Keratinocyte (primary cell): ENCODE measurements around the gene IER5. TPM values are rescaled to one million over a fixed set of nuclear protein-coding genes. Genes with fewer than 3 reads are reported as not detected.

Experiments used
- DNase-seq: peaks from one replicate; pipeline ENCODE4 v3.0.0-alpha.2; 2011; ENCODE audit warnings: low read depth, missing footprints, low spot score
- FAIRE-seq: peaks from 2 replicates; lab custom pipeline; 2011; peaks lifted over from hg19 to GRCh38; lab: Jason Lieb, UNC
- H2AFZ ChIP-seq: 2 replicates; pipeline ENCODE4 v1.6.0; 2012; ENCODE audit warnings: low read length, control low read depth, inconsistent platforms; ENCODE audit not compliant: control insufficient read depth
- H3K27ac ChIP-seq: 2 replicates; pipeline ENCODE4 v1.5.1; 2011; ENCODE audit warnings: low read length; ENCODE audit not compliant: control insufficient read depth, insufficient read depth
- H3K27me3 ChIP-seq: 3 replicates; pipeline ENCODE4 v1.6.0; 2011; ENCODE audit warnings: low read length; ENCODE audit not compliant: control insufficient read depth, insufficient read depth; ENCODE audit errors: extremely low read depth
- H3K36me3 ChIP-seq, 2 experiments: 2 replicates in 1 of 2; 3 replicates in 1 of 2; pipeline ENCODE4 v1.5.1; 2011; ENCODE audit warnings: low read length in 2 of 2, mild to moderate bottlenecking in 1 of 2; ENCODE audit not compliant: control insufficient read depth in 2 of 2, insufficient read depth in 2 of 2; ENCODE audit errors: extremely low read depth in 1 of 2
- H3K4me1 ChIP-seq: 3 replicates; pipeline ENCODE4 v1.5.1; 2011; ENCODE audit warnings: low read length; ENCODE audit not compliant: control insufficient read depth, insufficient read depth; ENCODE audit errors: extremely low read depth
- H3K4me2 ChIP-seq: 3 replicates; pipeline ENCODE4 v1.6.0; 2011; ENCODE audit warnings: low read depth, low read length; ENCODE audit not compliant: control insufficient read depth, insufficient read depth; ENCODE audit errors: extremely low read depth
- H3K4me3 ChIP-seq, 3 experiments: fragments of 200-600 bp in 1 of 3; sonication (generic) in 1 of 3; 2 replicates in 2 of 3; 3 replicates in 1 of 3; pipeline ENCODE4 v1.5.1; 2011 to 2016; ENCODE audit warnings: low read length in 3 of 3, mild to moderate bottlenecking in 3 of 3, control low read depth in 2 of 3, inconsistent platforms in 1 of 3, low read depth in 1 of 3, mixed read lengths in 1 of 3, mixed run types in 1 of 3, moderate library complexity in 1 of 3; ENCODE audit not compliant: control insufficient read depth in 2 of 3, insufficient read depth in 2 of 3; ENCODE audit errors: extremely low read depth in 1 of 3
- H3K79me2 ChIP-seq: 2 replicates; pipeline ENCODE4 v1.6.0; 2012; ENCODE audit warnings: low read length; ENCODE audit not compliant: control insufficient read depth, insufficient read depth
- H3K9ac ChIP-seq: 3 replicates; pipeline ENCODE4 v1.6.0; 2011; ENCODE audit warnings: low read length; ENCODE audit not compliant: control insufficient read depth, insufficient read depth; ENCODE audit errors: extremely low read depth
- H3K9me1 ChIP-seq: 3 replicates; pipeline ENCODE4 v1.6.0; 2011; ENCODE audit warnings: low read length; ENCODE audit not compliant: control insufficient read depth, insufficient read depth; ENCODE audit errors: extremely low read depth
- H3K9me3 ChIP-seq: 2 replicates; pipeline ENCODE4 v1.5.1; 2012; ENCODE audit warnings: low read depth, low read length; ENCODE audit not compliant: control insufficient read depth
- H4K20me1 ChIP-seq: 3 replicates; pipeline ENCODE4 v1.6.0; 2011; ENCODE audit warnings: low read length; ENCODE audit not compliant: control insufficient read depth, insufficient read depth; ENCODE audit errors: extremely low read depth
- CTCF ChIP-seq, 3 experiments: IDR thresholded peaks in 1 of 3; conservative IDR thresholded peaks in 1 of 3; optimal IDR thresholded peaks in 1 of 3; 2 replicates in 2 of 3; 3 replicates in 1 of 3; pipeline versions ENCODE3 to v1.5.1; 2011; ENCODE audit warnings: low read length in 3 of 3, mild to moderate bottlenecking in 3 of 3, moderate library complexity in 2 of 3, control low read depth in 1 of 3, inconsistent platforms in 1 of 3; ENCODE audit not compliant: insufficient read depth in 2 of 3; ENCODE audit errors: extremely low read depth in 1 of 3
- EZH2 ChIP-seq: IDR thresholded peaks from one replicate; pipeline ENCODE4 v1.6.1; 2012; ENCODE audit warnings: inconsistent platforms, mild to moderate bottlenecking, low read length, moderate library complexity
- dilution Hi-C: fragments of 300-500 bp; cut with MboI; formaldehyde crosslinking; loops from one replicate; pipeline ENCODE4 v1.7.0; 2020; ENCODE audit warnings: low sequenced_read_pairs; ENCODE audit not compliant: extremely low pct_ligation_motif_present
- polyA plus RNA-seq, 5 experiments: library from polyadenylated mRNA; depleted of rRNA in 3 of 5; stranded (reverse) in 3 of 5; stranded (forward) in 1 of 5; unstranded in 1 of 5; fragments of >200 nt; gene quantifications; 1 replicate in 1 of 5; 2 replicates in 3 of 5; 3 replicates in 1 of 5; pipeline versions ENCODE4 v1.2.1 to v1.2.3, GENCODE V29; 2011 to 2012; ENCODE audit warnings: missing spikeins in 2 of 5, low read depth in 1 of 5, low replicate concordance in 1 of 5

IER5 gene
- polyA plus RNA-seq, 1 donor (not counting 4 experiments of a cell fraction or from before 2014, with no cell fraction given), result 22.5 TPM

- Histone ChIP-seq H3K4me3 (no peak overlapping the region), H3K4me1 (peaks cover 15% of the 10 kb centered on the region), H3K36me3 (no peaks in the 10 kb centered on the region), H3K4me2 (no peak overlapping the region), H3K9me3 (no peaks in the 10 kb centered on the region), H3K79me2 (no peaks in the 10 kb centered on the region), H3K9me1 (no peaks in the 10 kb centered on the region), H3K27me3 (no peaks in the 10 kb centered on the region), H4K20me1 (no peaks in the 10 kb centered on the region), H3K27ac (no peak overlapping the region), H3K9ac (no peak overlapping the region), H2AFZ (no peak overlapping the region)
- no peak for DNase-seq
- no peak for FAIRE-seq
- no peak for TF ChIP-seq CTCF (optimal IDR thresholded peaks at IDR 0.05 in 1 of 3, IDR thresholded peaks at IDR 0.05 in 1 of 3, conservative IDR thresholded peaks at IDR 0.05 in 1 of 3; ENCODE audit: extremely low read depth in 1 of 3, insufficient read depth in 2 of 3, low read length in 3 of 3)
- dilution Hi-C loops, result no loop called here
These were observed 7.1 kb upstream of the IER5 start for GRCh38 chr1:181081395-181081794.

GRCh38 chr1:181083842-181084605, 4.5 kb upstream of the IER5 start:
- TF ChIP-seq EZH2 (no peak), CTCF (optimal IDR thresholded peaks at IDR 0.05 in 1 of 3, IDR thresholded peaks at IDR 0.05 in 1 of 3, conservative IDR thresholded peaks at IDR 0.05 in 1 of 3; ENCODE audit: extremely low read depth in 1 of 3, insufficient read depth in 2 of 3, low read length in 3 of 3) (peak; percentile 46 to 74 (median 48))
- Histone ChIP-seq H3K4me2 (no peak overlapping the region), H3K4me3 (no peak overlapping the region), H3K9me3 (no peaks in the 10 kb centered on the region), H3K9me1 (peaks cover 2% of the 10 kb centered on the region), H3K27me3 (no peaks in the 10 kb centered on the region), H3K9ac (no peak overlapping the region), H3K27ac (no peak overlapping the region), H3K36me3 (no peaks in the 10 kb centered on the region), H3K4me1 (peaks cover 14% of the 10 kb centered on the region), H4K20me1 (no peaks in the 10 kb centered on the region), H3K79me2 (peaks cover 7% of the 10 kb centered on the region), H2AFZ (no peak overlapping the region)
- FAIRE-seq, result peak; percentile 48
- DNase-seq, result no peak
- dilution Hi-C loops, result no loop called here
